Measurements from ENCODE around the gene HTRA2. TPM values are rescaled to one million over a fixed set of nuclear protein-coding genes. Genes with fewer than 3 reads are reported as not detected.
"Not testable (repeated sequence)": the region's sequence is repeated elsewhere in the genome, so short reads cannot be mapped to it uniquely, and the experiment has no call there.

Gene HTRA2
- total RNA-seq, 1 donor from 2014 or later, result 25.7 TPM

DNA sequence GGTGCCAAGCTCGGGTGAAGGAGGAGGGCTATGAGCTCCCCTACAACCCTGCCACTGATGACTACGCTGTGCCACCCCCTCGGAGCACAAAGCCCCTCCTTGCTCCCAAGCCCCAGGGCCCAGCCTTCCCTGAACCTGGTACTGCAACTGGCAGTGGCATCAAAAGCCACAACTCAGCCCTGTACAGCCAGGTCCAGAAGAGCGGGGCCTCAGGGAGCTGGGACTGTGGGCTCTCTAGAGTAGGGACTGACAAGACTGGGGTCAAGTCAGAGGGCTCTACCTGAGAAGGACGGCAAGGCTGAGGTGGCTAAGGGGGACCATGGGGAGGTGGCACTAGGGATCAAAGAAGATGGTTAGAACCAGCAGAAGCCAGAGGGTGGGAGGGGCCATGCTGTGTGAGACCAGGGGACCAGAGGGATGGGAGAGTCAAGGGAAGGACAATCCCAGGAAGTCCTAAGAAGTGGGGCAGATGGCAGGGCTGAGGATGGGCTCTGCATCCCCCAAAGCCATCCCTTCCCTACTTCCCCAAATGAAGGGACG, 27.2 kb downstream of the HTRA2 start:
- Mint-ChIP-seq H3K36me3 (peaks cover 3% of the 10 kb centered on the region), H3K4me1 (peaks cover 21% of the 10 kb centered on the region), H3K9me3 (no peaks in the 10 kb centered on the region), H3K4me3 (no peak overlapping the region), H3K27ac (no peak overlapping the region), H3K27me3 (ENCODE audit: low read depth) (peaks cover 36% of the 10 kb centered on the region)
- TF ChIP-seq CTCF (IDR thresholded peaks at IDR 0.05; ENCODE audit: unreplicated experiment), result no peak
- no peak for DNase-seq (ENCODE audit: low spot score in 2 of 2, unreplicated experiment in 2 of 2)

GRCh38 chr2:74558284-74559230, 28.8 kb downstream of the HTRA2 start:
- DNase-seq (ENCODE audit: low spot score in 2 of 2, unreplicated experiment in 2 of 2), result no peak
- peaks cover 3% of the 10 kb centered on the region for H3K36me3 Mint-ChIP-seq
- H3K27ac Mint-ChIP-seq, result no peak overlapping the region
- no peak overlapping the region for H3K4me3 Mint-ChIP-seq
- H3K4me1 Mint-ChIP-seq, result peaks cover 13% of the 10 kb centered on the region
- peaks cover 42% of the 10 kb centered on the region for H3K27me3 Mint-ChIP-seq (ENCODE audit: low read depth)
- TF ChIP-seq CTCF (IDR thresholded peaks at IDR 0.05; ENCODE audit: unreplicated experiment), result no peak
- no peaks in the 10 kb centered on the region for H3K9me3 Mint-ChIP-seq

DNA sequence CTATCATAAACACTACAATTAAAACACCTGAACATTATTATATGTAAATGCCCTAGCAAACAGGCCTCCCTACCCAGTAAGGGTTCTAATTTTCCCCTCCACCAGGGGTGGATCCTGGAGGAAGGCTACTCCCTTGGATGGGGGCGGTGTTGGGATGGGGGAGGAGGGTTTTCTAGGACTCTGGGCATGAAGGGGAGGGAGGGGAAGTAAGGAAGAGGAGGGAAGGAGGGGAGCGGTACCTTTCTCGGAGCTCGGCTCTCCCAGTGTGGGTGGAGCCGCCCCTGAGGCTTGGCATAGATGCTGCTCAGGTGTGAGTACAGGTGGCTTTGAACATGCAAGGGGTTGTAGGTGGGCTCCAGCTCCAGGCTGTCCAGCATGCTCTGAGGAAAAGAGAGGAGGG, 30.2 kb downstream of the HTRA2 start:
- Mint-ChIP-seq H3K27me3 (ENCODE audit: low read depth) (peaks cover 45% of the 10 kb centered on the region), H3K36me3 (peaks cover 3% of the 10 kb centered on the region), H3K9me3 (no peaks in the 10 kb centered on the region), H3K4me1 (peaks cover 10% of the 10 kb centered on the region), H3K27ac (no peak overlapping the region), H3K4me3 (no peak overlapping the region)
- no peak for TF ChIP-seq CTCF (IDR thresholded peaks at IDR 0.05; ENCODE audit: unreplicated experiment)
- DNase-seq (ENCODE audit: low spot score in 2 of 2, unreplicated experiment in 2 of 2), result no peak

- Mint-ChIP-seq H3K36me3 (peaks cover 3% of the 10 kb centered on the region), H3K27me3 (ENCODE audit: low read depth) (peaks cover 40% of the 10 kb centered on the region), H3K4me3 (no peak overlapping the region), H3K27ac (no peak overlapping the region), H3K4me1 (peaks cover 8% of the 10 kb centered on the region), H3K9me3 (no peaks in the 10 kb centered on the region)
- DNase-seq (ENCODE audit: low spot score in 2 of 2, unreplicated experiment in 2 of 2), result no peak
- TF ChIP-seq CTCF (IDR thresholded peaks at IDR 0.05; ENCODE audit: unreplicated experiment), result no peak
These were observed 30.9 kb downstream of the HTRA2 start for GRCh38 chr2:74560591-74560990.

DNA sequence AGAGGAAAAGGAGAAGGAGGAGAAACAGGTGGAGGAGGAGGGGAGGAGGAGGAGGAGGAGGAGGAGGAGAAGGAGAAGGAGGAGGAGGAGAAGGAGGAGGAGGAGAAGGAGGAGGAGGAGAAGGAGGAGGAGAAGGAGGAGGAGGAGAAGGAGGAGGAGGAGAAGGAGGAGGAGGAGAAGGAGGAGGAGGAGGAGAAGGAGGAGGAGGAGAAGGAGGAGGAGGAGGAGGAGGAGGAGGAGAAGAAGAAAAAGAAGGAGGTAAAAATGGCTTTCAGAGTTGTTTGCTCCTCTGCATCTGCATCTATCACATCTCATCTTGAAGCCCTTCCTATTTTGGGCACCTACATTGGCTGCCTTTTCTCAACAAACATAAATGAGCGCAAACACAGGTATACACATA, 31.3 kb downstream of the HTRA2 start:
- H3K9me3 Mint-ChIP-seq; H3K36me3 Mint-ChIP-seq; H3K27ac Mint-ChIP-seq; H3K4me1 Mint-ChIP-seq; DNase-seq (ENCODE audit: low spot score in 2 of 2, unreplicated experiment in 2 of 2); H3K4me3 Mint-ChIP-seq: not testable (repeated sequence)
- H3K27me3 Mint-ChIP-seq (ENCODE audit: low read depth), result peaks cover 41% of the 10 kb centered on the region

- Mint-ChIP-seq H3K4me3 (no peak overlapping the region), H3K36me3 (no peaks in the 10 kb centered on the region), H3K27ac (no peak overlapping the region), H3K27me3 (ENCODE audit: low read depth) (peaks cover 36% of the 10 kb centered on the region), H3K9me3 (no peaks in the 10 kb centered on the region), H3K4me1 (peaks cover 8% of the 10 kb centered on the region)
- TF ChIP-seq CTCF (IDR thresholded peaks at IDR 0.05; ENCODE audit: unreplicated experiment), result no peak
- DNase-seq (ENCODE audit: low spot score in 2 of 2, unreplicated experiment in 2 of 2), result no peak
These were observed 32.5 kb downstream of the HTRA2 start for GRCh38 chr2:74562126-74562775.
